Naive thymus-derived CD4-positive, alpha-beta T cell (primary cell): Measurements from ENCODE around the gene TMEM174. TPM values are rescaled to one million over a fixed set of nuclear protein-coding genes. Genes with fewer than 3 reads are reported as not detected.

Source experiments
- ATAC-seq: fragments of 150-1000 bp; cut with Tn5 transposase; 2 replicates; pipeline ENCODE4 v1.10.0; 2021; ENCODE audit warnings: mild to moderate bottlenecking, moderate library complexity
- CTCF ChIA-PET: fragments of 350-600 bp; sonication (Branson Sonifier 250); formaldehyde crosslinking; loops from one replicate; lab custom pipeline; 2021; ENCODE audit warnings: antibody characterized with exemption; lab: Charles Lee
- POLR2A ChIA-PET: fragments of 350-600 bp; sonication (Branson Sonifier 250); formaldehyde crosslinking; loops from one replicate; lab custom pipeline; 2021; ENCODE audit warnings: antibody characterized with exemption, inconsistent platforms; lab: Charles Lee
- DNase-seq, 9 donors: peaks; one replicate each; pipeline versions ENCODE4 v3.0.0 to v3.0.0-alpha.2; 2020 to 2022; ENCODE audit warnings: mixed read lengths in 1 of 9
- H3K27ac ChIP-seq: one replicate; pipeline ENCODE4 v1.7.0; 2013; ENCODE audit warnings: mild to moderate bottlenecking, low read depth, low read length, moderate library complexity
- H3K27me3 ChIP-seq, 2 donors: one replicate each; pipeline ENCODE4 v1.7.0; 2013; ENCODE audit warnings: low read length in 2 of 2, mild to moderate bottlenecking in 2 of 2, moderate library complexity in 2 of 2; ENCODE audit not compliant: control insufficient read depth in 2 of 2, insufficient read depth in 2 of 2
- H3K36me3 ChIP-seq, 3 experiments: 1 replicate in 2 of 3; 2 replicates in 1 of 3; pipeline ENCODE4 v1.7.0; 2013; ENCODE audit warnings: low read length in 3 of 3, mild to moderate bottlenecking in 3 of 3, moderate library complexity in 1 of 3; ENCODE audit not compliant: insufficient read depth in 3 of 3, control insufficient read depth in 2 of 3
- H3K4me1 ChIP-seq, 2 donors: one replicate each; pipeline ENCODE4 v1.7.0; 2013; ENCODE audit warnings: low read length in 2 of 2, mild to moderate bottlenecking in 2 of 2, moderate library complexity in 1 of 2; ENCODE audit not compliant: control insufficient read depth in 2 of 2, insufficient read depth in 2 of 2
- H3K4me3 ChIP-seq: 2 replicates; pipeline ENCODE4 v1.7.0; 2013; ENCODE audit warnings: mild to moderate bottlenecking, low read length
- H3K9me3 ChIP-seq, 3 experiments: 1 replicate in 2 of 3; 2 replicates in 1 of 3; pipeline ENCODE4 v1.7.0; 2013; ENCODE audit warnings: low read length in 3 of 3; ENCODE audit not compliant: control insufficient read depth in 2 of 3
- H3K27ac Mint-ChIP-seq, 9 donors: one replicate each; pipeline ENCODE4 v1.8.0; 2020 to 2022; ENCODE audit warnings: mixed read lengths in 9 of 9, mild to moderate bottlenecking in 8 of 9, moderate library complexity in 5 of 9, inconsistent platforms in 2 of 9
- H3K27me3 Mint-ChIP-seq, 5 donors: one replicate each; pipeline ENCODE4 v1.8.0; 2021 to 2022; ENCODE audit warnings: mixed read lengths in 5 of 5, mild to moderate bottlenecking in 1 of 5
- H3K36me3 Mint-ChIP-seq, 5 donors: one replicate each; pipeline ENCODE4 v1.8.0; 2020 to 2022; ENCODE audit warnings: mixed read lengths in 5 of 5, mild to moderate bottlenecking in 3 of 5, inconsistent platforms in 1 of 5
- H3K4me1 Mint-ChIP-seq, 7 donors: one replicate each; pipeline ENCODE4 v1.8.0; 2020 to 2022; ENCODE audit warnings: mixed read lengths in 7 of 7, mild to moderate bottlenecking in 3 of 7, inconsistent platforms in 1 of 7
- H3K4me3 Mint-ChIP-seq, 10 donors: one replicate each; pipeline ENCODE4 v1.8.0; 2020 to 2022; ENCODE audit warnings: mild to moderate bottlenecking in 10 of 10, mixed read lengths in 10 of 10, moderate library complexity in 6 of 10, inconsistent platforms in 2 of 10
- H3K9me3 Mint-ChIP-seq, 11 donors: one replicate each; pipeline ENCODE4 v1.8.0; 2020 to 2022; ENCODE audit warnings: mixed read lengths in 11 of 11, mild to moderate bottlenecking in 4 of 11, inconsistent platforms in 1 of 11, moderate library complexity in 1 of 11
- intact Hi-C, 2 donors: fragments of 100-400 bp; cut with micrococcal nuclease; formaldehyde crosslinking; loops; one replicate each; pipeline ENCODE4 v1.15.1; 2023
- polyA plus RNA-seq, 2 donors: library from polyadenylated mRNA; unstranded; fragments of 300-500 nt; fragmentation: Illumina TruSeq; gene quantifications; one replicate each; pipeline ENCODE4 v1.2.3, GENCODE V29; 2021
- total RNA-seq, 6 experiments: library from RNA in 5 of 6; stranded (reverse) in 5 of 6; gene quantifications; 1 replicate in 5 of 6; 2 replicates in 1 of 6; pipeline ENCODE4 v1.2.3 and lab custom pipeline; 2021 to 2026

TMEM174 gene
- total and polyA plus RNA-seq, 7 experiments from 2014 or later: not detected

DNA sequence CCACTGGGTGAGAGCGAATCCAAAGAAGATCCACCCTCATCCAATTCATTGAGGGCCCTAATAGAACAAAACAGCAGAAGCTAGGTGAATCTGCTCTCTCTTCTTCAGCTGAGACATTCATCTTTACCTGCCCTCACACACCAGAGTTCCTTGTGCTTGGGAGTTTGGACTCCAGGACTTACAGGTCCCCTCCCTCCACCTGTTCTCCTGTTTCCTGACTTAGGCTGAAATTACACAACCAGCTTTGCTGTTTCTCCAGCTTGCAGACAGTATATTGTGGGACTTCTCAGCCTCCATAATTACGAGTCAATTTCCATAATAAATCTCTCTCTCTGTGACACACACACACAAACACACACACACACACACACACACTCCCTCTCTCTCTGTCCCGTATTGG, 33.5 kb upstream of the TMEM174 start:
- no peaks in the 10 kb centered on the region for H3K36me3 Mint-ChIP-seq
- intact Hi-C loops: no loop called here
- peaks cover 3 to 4% of the 10 kb centered on the region in 2 donors for H3K27me3 ChIP-seq
- H3K4me1 ChIP-seq: no peaks in the 10 kb centered on the region
- no peak overlapping the region for H3K4me3 Mint-ChIP-seq
- POLR2A ChIA-PET: no interaction called here
- no peaks in the 10 kb centered on the region for H3K36me3 ChIP-seq
- no peak for DNase-seq
- no peak overlapping the region for H3K27ac ChIP-seq
- H3K9me3 ChIP-seq: no peaks in the 10 kb centered on the region
- CTCF ChIA-PET: no interaction called here
- peaks cover 46 to 69% (median 60%) of the 10 kb centered on the region in 5 donors for H3K27me3 Mint-ChIP-seq
- no peak for ATAC-seq
- no peak overlapping the region for H3K4me3 ChIP-seq
- H3K9me3 Mint-ChIP-seq: peaks cover 0 to 3% (median 0%) of the 10 kb centered on the region in 11 donors
- H3K4me1 Mint-ChIP-seq: no peaks in the 10 kb centered on the region
- H3K27ac Mint-ChIP-seq: no peak overlapping the region

DNA sequence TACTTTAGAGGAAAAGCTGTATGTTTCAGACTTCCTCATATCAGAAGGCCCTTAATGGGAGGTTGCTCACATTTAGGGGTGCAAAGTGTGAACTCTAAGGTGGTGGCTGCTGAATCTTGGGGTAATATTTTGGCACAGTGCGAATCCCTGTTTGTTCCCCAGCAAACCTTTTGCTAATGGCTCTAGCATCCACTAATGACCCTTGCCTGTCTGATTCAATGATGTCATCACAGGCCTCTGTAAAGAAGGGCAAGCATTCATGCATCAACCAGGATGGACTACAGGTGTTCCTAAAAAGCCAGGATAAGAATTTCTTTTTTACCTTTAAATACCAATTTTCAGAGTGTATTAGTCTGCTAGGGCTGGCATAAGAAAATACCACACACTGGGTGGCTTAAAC, 32.2 kb upstream of the TMEM174 start:
- Mint-ChIP-seq H3K27ac (no peak overlapping the region), H3K4me3 (no peak overlapping the region), H3K27me3 (peaks cover 44 to 65% (median 62%) of the 10 kb centered on the region in 5 donors), H3K36me3 (no peaks in the 10 kb centered on the region), H3K9me3 (peaks cover 0 to 3% (median 0%) of the 10 kb centered on the region in 11 donors), H3K4me1 (no peaks in the 10 kb centered on the region)
- CTCF ChIA-PET: no interaction called here
- POLR2A ChIA-PET: no interaction called here
- Histone ChIP-seq H3K4me3 (no peak overlapping the region), H3K27me3 (peaks cover 3 to 4% of the 10 kb centered on the region in 2 donors), H3K36me3 (no peaks in the 10 kb centered on the region), H3K27ac (no peak overlapping the region), H3K4me1 (no peaks in the 10 kb centered on the region), H3K9me3 (no peaks in the 10 kb centered on the region)
- ATAC-seq (no peak), DNase-seq (no peak)
- intact Hi-C loops: no loop called here

DNA sequence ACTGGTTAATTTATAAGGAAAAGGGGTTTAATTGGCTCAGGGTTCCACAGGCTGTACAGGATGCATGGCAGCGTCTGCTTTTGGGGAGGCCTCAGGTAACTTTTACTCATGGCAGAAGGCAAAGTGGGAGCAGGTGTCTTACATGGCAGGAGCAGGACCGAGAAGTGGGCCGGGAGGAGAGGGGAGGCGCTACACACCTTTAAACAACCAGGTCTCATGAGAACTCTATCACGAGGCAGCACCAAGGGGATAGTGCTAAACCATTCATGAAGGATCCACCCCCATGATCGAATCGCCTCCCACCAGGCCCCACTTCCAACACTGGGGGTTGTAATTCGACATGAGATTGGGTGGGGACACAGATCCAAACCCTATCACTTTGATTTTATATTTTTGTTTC, 31.0 kb upstream of the TMEM174 start:
- Histone ChIP-seq H3K4me1 (no peaks in the 10 kb centered on the region), H3K27ac (no peak overlapping the region), H3K4me3 (no peak overlapping the region), H3K36me3 (no peaks in the 10 kb centered on the region), H3K9me3 (no peaks in the 10 kb centered on the region), H3K27me3 (peaks cover 3 to 4% of the 10 kb centered on the region in 2 donors)
- Mint-ChIP-seq H3K27ac (no peak overlapping the region), H3K36me3 (no peaks in the 10 kb centered on the region), H3K4me1 (no peaks in the 10 kb centered on the region), H3K4me3 (no peak overlapping the region), H3K27me3 (peaks cover 57 to 70% (median 59%) of the 10 kb centered on the region in 5 donors), H3K9me3 (peaks cover 0 to 3% (median 0%) of the 10 kb centered on the region in 11 donors)
- no peak for ATAC-seq
- ChIA-PET POLR2A (no interaction called here), CTCF (no interaction called here)
- intact Hi-C loops: no loop called here
- DNase-seq: no peak

DNA sequence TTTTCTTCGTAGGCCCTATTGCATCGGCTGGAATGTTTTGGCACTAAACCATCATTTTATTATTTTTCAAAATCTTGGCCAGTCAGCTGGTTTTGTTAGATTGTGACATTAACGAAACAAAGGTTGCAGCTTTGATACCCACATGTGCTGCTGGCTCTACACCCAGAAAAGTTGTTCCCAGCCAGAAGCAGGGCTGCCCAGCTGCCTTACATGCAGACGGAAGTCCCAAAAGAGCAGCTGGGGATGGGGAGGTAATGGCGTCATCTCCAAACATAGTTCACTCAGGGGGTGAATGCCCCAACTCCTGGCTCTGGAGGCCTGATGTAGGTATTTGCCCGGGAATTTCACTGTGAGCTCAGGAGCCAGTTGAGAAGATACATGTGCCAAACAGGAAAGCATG, 29.3 kb upstream of the TMEM174 start:
- Mint-ChIP-seq H3K9me3 (peaks cover 0 to 3% (median 0%) of the 10 kb centered on the region in 11 donors), H3K36me3 (no peaks in the 10 kb centered on the region), H3K27ac (no peak overlapping the region), H3K4me1 (no peaks in the 10 kb centered on the region), H3K27me3 (peaks cover 50 to 70% (median 66%) of the 10 kb centered on the region in 5 donors), H3K4me3 (no peak overlapping the region)
- Histone ChIP-seq H3K4me3 (no peak overlapping the region), H3K36me3 (no peaks in the 10 kb centered on the region), H3K4me1 (no peaks in the 10 kb centered on the region), H3K27ac (no peak overlapping the region), H3K27me3 (peaks cover 0 to 3% of the 10 kb centered on the region in 2 donors), H3K9me3 (no peaks in the 10 kb centered on the region)
- CTCF ChIA-PET: no interaction called here
- intact Hi-C loops: no loop called here
- ATAC-seq (no peak), DNase-seq (no peak)
- POLR2A ChIA-PET: no interaction called here

DNA sequence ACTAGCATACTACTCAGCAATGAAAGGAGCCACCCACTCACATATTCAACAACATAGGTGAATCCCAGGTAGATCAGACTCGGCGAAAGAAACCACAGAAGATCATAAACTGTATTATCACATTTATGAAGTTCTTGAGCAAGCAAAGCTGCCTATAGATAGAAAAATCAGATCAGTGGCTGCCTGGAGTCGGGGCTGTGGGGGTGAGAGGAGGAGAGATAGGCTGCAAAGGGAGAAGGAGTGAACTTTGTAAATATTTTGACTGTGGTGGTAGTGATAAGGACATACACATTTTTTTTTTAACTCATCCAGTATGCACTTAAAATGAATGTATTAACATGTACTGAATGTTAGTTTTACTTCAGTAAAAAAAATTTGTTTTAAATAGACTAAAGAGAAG, 23.5 kb upstream of the TMEM174 start:
- no peaks in the 10 kb centered on the region for H3K36me3 Mint-ChIP-seq
- H3K4me3 Mint-ChIP-seq: no peak overlapping the region
- POLR2A ChIA-PET: no interaction called here
- H3K9me3 ChIP-seq: no peaks in the 10 kb centered on the region
- CTCF ChIA-PET: no interaction called here
- intact Hi-C loops: no loop called here
- H3K36me3 ChIP-seq: no peaks in the 10 kb centered on the region
- H3K27ac ChIP-seq: no peak overlapping the region
- H3K27ac Mint-ChIP-seq: no peak overlapping the region
- ATAC-seq: no peak
- H3K4me3 ChIP-seq: no peak overlapping the region
- no peaks in the 10 kb centered on the region for H3K4me1 ChIP-seq
- peaks cover 0 to 1% (median 0%) of the 10 kb centered on the region in 7 donors for H3K4me1 Mint-ChIP-seq
- H3K9me3 Mint-ChIP-seq: no peaks in the 10 kb centered on the region
- peaks cover 0 to 5% of the 10 kb centered on the region in 2 donors for H3K27me3 ChIP-seq
- no peak for DNase-seq
- H3K27me3 Mint-ChIP-seq: peaks cover 59 to 86% (median 63%) of the 10 kb centered on the region in 5 donors

DNA sequence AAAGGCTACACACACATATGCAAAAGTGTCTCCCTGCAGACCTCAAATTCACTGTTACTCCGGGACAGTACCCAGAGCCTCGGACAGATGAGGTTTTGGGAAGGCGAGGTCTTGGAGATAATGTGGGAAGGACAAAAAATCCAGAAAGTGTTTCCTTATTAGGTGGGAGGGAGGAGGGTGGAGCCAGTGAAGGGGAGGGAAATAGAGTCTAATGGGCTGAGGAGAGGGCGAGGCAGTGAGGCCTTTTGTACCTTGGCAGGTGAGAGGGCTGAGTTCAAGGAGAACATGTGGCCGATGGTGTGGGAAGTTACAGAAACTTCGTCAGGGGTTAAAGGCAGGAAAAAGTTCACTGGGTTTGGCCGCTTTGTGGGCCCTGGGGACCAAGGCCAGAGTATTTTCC, 22.1 kb upstream of the TMEM174 start:
- ChIA-PET CTCF (no interaction called here), POLR2A (no interaction called here)
- Histone ChIP-seq H3K4me1 (no peaks in the 10 kb centered on the region), H3K27ac (no peak overlapping the region), H3K27me3 (peaks cover 4 to 10% of the 10 kb centered on the region in 2 donors), H3K36me3 (no peaks in the 10 kb centered on the region), H3K4me3 (no peak overlapping the region), H3K9me3 (no peaks in the 10 kb centered on the region)
- Mint-ChIP-seq H3K9me3 (no peaks in the 10 kb centered on the region), H3K36me3 (no peaks in the 10 kb centered on the region), H3K27me3 (peaks cover 59 to 88% (median 63%) of the 10 kb centered on the region in 5 donors), H3K4me3 (no peak overlapping the region), H3K4me1 (peaks cover 0 to 3% (median 0%) of the 10 kb centered on the region in 7 donors), H3K27ac (no peak overlapping the region)
- DNase-seq (no peak), ATAC-seq (no peak)
- intact Hi-C loops: no loop called here

DNA sequence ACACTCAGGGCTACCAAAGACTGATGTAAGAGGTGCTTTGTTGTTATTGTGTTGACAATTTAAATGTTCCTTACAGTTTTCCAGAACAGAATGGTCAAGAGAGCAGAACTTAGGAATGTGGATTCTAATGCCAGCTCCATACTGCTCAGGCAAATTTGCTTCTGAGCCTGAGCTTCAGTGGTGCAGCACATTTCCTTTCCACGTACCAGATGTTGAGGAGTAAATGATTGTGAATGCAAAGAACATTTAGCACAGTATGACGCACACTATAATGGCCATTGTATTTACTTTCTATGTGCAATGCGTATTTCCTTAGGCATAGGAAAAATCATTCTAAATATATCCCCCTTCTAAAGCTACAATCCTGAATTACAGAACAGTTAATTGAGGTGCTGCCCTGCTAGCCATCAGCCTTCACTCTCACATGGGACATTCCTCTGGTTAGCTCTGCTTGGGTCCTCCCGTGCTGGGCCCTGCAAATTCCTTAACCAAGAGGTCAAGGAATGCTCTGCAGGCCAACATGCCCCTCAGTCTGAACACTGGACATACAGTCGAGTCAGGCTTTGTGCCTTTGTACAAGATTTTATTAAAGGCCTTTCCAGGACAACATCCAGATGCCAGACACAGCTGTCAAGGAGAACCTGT, 21.1 kb upstream of the TMEM174 start:
- H3K4me1 Mint-ChIP-seq: peaks cover 0 to 3% (median 0%) of the 10 kb centered on the region in 7 donors
- no peak overlapping the region for H3K27ac ChIP-seq
- no peak overlapping the region for H3K27ac Mint-ChIP-seq
- ChIA-PET CTCF (no interaction called here), POLR2A (no interaction called here)
- ATAC-seq: no peak
- DNase-seq: no peak
- H3K4me3 ChIP-seq: no peak overlapping the region
- H3K9me3 ChIP-seq: no peaks in the 10 kb centered on the region
- intact Hi-C loops: no loop called here
- peaks cover 58 to 88% (median 66%) of the 10 kb centered on the region in 5 donors for H3K27me3 Mint-ChIP-seq
- peaks cover 7 to 20% of the 10 kb centered on the region in 2 donors for H3K27me3 ChIP-seq
- peaks cover 0 to 3% (median 0%) of the 10 kb centered on the region in 5 donors for H3K36me3 Mint-ChIP-seq
- no peaks in the 10 kb centered on the region for H3K4me1 ChIP-seq
- no peak overlapping the region for H3K4me3 Mint-ChIP-seq
- no peaks in the 10 kb centered on the region for H3K36me3 ChIP-seq
- H3K9me3 Mint-ChIP-seq: no peaks in the 10 kb centered on the region
